K562 (cell line): ENCODE measurements around the gene NR1H3. TPM values are rescaled to one million over a fixed set of nuclear protein-coding genes. Genes with fewer than 3 reads are reported as not detected.

Experiments used
- polyA plus RNA-seq, 8 experiments: library from polyadenylated mRNA; depleted of rRNA in 4 of 8; stranded (reverse) in 5 of 8; unstranded in 3 of 8; fragments of >200 nt; fragmentation: Nextera tagmentation in 2 of 8; fragmentation: Illumina TruSeq in 1 of 8; extraction: Ambion mirVana in 2 of 8; extraction: Trizol in 1 of 8; gene quantifications; 2 replicates each; pipeline versions ENCODE4 v1.2.1 to v1.2.3, GENCODE V29; 2011 to 2014; ENCODE audit warnings: inconsistent platforms in 1 of 8, missing spikeins in 1 of 8
- total RNA-seq, 7 experiments: library from RNA; depleted of rRNA in 6 of 7; stranded (reverse); fragments of >200 nt in 6 of 7; fragmentation: Illumina TruSeq in 2 of 7; extraction: Trizol in 2 of 7; gene quantifications; 2 replicates each; pipeline versions ENCODE4 v1.2.1 to v1.2.3, GENCODE V29; 2011 to 2021; ENCODE audit warnings: low replicate concordance in 1 of 7
- TF ChIP-seq, protein P1 (sequence below), 2 experiments: fragments of 450-650 bp in 1 of 2; sonication (generic) in 1 of 2; formaldehyde crosslinking in 1 of 2; IDR thresholded peaks; 2 replicates each; pipeline versions ENCODE4 v1.7.1 to v1.9.0; 2016 to 2022; ENCODE audit warnings: inconsistent platforms in 1 of 2, mild to moderate bottlenecking in 1 of 2, missing genetic modification reagents in 1 of 2
- TF ChIP-seq, protein P2 (sequence below): fragments of 450-650 bp; IDR thresholded peaks from 2 replicates; pipeline ENCODE4 v1.6.1; 2016; ENCODE audit warnings: low read depth

Gene NR1H3
- total and polyA plus RNA-seq, 9 of the 15 experiments (the other 6 are each of a cell fraction or from before 2014, with no cell fraction given): 8.2 to 26.0 (median 11.9) TPM

DNA sequence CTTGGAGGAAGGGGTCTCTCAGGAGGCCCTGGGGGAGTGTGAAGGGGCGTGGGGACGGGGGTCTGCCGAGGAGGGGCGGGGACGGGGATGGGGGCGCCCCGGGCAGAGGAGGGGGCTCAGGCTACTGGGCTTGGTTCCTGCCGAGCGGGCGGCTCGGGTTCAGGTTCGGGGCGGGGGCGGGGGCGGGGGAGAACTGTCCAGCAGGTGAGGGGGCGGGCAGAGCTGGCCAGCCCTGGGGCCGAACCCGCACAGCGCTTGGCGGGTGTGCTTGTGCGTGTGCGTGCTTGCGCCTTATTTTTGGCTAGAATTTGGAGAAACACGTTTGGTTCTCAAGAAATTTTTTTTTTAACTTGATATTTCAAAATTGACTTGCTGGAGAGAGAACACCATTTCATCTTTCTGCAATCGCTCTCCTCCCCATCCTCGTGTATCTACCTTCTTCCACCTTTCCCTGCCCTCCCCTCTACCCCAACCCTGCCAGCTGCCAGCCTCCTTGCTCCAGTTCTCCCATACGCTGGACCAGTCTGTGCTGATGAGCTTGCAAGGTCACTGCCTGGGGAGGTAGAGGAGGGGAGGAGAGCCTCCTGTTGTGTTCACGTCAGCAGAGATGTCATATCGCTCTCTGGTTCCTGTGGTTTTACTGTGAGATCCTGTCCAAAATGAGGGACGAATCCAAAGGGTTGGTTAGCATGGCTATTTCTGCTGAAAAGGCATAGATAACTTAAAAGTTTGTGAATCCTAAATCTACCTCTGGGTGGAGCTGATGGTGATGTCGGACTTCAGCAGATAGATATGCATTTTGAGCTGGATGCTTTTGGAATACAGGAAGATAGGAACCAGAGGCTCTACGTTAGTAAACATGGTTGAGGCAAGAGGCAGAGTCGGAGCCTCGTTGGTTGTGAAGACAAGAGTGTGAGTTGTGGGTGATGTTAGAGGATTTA, 12.8 kb downstream of the NR1H3 start (continued):
- TF ChIP-seq, protein P1, sequence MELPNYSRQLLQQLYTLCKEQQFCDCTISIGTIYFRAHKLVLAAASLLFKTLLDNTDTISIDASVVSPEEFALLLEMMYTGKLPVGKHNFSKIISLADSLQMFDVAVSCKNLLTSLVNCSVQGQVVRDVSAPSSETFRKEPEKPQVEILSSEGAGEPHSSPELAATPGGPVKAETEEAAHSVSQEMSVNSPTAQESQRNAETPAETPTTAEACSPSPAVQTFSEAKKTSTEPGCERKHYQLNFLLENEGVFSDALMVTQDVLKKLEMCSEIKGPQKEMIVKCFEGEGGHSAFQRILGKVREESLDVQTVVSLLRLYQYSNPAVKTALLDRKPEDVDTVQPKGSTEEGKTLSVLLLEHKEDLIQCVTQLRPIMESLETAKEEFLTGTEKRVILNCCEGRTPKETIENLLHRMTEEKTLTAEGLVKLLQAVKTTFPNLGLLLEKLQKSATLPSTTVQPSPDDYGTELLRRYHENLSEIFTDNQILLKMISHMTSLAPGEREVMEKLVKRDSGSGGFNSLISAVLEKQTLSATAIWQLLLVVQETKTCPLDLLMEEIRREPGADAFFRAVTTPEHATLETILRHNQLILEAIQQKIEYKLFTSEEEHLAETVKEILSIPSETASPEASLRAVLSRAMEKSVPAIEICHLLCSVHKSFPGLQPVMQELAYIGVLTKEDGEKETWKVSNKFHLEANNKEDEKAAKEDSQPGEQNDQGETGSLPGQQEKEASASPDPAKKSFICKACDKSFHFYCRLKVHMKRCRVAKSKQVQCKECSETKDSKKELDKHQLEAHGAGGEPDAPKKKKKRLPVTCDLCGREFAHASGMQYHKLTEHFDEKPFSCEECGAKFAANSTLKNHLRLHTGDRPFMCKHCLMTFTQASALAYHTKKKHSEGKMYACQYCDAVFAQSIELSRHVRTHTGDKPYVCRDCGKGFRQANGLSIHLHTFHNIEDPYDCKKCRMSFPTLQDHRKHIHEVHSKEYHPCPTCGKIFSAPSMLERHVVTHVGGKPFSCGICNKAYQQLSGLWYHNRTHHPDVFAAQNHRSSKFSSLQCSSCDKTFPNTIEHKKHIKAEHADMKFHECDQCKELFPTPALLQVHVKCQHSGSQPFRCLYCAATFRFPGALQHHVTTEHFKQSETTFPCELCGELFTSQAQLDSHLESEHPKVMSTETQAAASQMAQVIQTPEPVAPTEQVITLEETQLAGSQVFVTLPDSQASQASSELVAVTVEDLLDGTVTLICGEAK (IDR thresholded peaks at IDR 0.05): 0 out of 2 replicates have a peak, but pooled peaks have one; percentile 30
- TF ChIP-seq, protein P1 (CRISPR knock-in tag; IDR thresholded peaks at IDR 0.05): no peak
- TF ChIP-seq, protein P2, sequence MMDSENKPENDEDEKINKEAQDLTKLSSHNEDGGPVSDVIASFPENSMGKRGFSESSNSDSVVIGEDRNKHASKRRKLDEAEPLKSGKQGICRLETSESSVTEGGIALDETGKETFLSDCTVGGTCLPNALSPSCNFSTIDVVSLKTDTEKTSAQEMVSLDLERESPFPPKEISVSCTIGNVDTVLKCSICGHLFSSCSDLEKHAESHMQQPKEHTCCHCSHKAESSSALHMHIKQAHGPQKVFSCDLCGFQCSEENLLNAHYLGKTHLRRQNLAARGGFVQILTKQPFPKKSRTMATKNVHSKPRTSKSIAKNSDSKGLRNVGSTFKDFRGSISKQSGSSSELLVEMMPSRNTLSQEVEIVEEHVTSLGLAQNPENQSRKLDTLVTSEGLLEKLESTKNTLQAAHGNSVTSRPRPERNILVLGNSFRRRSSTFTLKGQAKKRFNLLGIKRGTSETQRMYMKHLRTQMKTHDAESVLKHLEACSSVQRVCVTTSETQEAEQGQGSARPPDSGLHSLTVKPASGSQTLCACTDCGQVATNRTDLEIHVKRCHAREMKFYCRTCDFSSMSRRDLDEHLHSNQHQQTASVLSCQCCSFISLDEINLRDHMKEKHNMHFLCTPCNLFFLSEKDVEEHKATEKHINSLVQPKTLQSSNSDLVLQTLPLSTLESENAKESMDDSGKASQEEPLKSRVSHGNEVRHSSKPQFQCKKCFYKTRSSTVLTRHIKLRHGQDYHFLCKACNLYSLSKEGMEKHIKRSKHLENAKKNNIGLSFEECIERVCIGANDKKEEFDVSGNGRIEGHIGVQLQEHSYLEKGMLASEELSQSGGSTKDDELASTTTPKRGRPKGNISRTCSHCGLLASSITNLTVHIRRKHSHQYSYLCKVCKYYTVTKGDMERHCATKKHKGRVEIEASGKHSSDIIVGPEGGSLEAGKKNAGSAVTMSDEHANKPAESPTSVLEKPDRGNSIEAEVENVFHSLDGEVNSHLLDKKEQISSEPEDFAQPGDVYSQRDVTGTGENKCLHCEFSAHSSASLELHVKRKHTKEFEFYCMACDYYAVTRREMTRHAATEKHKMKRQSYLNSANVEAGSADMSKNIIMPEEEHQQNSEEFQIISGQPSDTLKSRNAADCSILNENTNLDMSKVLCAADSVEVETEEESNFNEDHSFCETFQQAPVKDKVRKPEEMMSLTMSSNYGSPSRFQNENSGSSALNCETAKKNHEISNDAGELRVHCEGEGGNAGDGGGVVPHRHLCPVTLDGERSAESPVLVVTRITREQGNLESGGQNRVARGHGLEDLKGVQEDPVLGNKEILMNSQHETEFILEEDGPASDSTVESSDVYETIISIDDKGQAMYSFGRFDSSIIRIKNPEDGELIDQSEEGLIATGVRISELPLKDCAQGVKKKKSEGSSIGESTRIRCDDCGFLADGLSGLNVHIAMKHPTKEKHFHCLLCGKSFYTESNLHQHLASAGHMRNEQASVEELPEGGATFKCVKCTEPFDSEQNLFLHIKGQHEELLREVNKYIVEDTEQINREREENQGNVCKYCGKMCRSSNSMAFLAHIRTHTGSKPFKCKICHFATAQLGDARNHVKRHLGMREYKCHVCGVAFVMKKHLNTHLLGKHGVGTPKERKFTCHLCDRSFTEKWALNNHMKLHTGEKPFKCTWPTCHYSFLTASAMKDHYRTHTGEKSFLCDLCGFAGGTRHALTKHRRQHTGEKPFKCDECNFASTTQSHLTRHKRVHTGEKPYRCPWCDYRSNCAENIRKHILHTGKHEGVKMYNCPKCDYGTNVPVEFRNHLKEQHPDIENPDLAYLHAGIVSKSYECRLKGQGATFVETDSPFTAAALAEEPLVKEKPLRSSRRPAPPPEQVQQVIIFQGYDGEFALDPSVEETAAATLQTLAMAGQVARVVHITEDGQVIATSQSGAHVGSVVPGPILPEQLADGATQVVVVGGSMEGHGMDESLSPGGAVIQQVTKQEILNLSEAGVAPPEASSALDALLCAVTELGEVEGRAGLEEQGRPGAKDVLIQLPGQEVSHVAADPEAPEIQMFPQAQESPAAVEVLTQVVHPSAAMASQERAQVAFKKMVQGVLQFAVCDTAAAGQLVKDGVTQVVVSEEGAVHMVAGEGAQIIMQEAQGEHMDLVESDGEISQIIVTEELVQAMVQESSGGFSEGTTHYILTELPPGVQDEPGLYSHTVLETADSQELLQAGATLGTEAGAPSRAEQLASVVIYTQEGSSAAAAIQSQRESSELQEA: no peak
